GM13977 (cell line): Measurements from ENCODE around the gene OLFM2.

Experiments used
- DNase-seq: peaks from one replicate; pipeline ENCODE4 v3.0.0; 2012; ENCODE audit warnings: low spot score
- in situ Hi-C: fragments of 300-500 bp; cut with MboI; formaldehyde crosslinking; loops from one replicate; pipeline ENCODE4 v1.12.0; 2022; ENCODE audit warnings: low sequenced_read_pairs, low pct_unique_long_range_greater_than_20kb, mixed read lengths, inconsistent platforms; ENCODE audit not compliant: unreplicated experiment
- TF ChIP-seq, protein P1 (sequence below): IDR thresholded peaks from 2 replicates; pipeline ENCODE4 v1.5.1; 2012; ENCODE audit warnings: mild to moderate bottlenecking, control low read depth; ENCODE audit not compliant: insufficient read depth; ENCODE audit errors: extremely low read depth, missing control alignments

OLFM2 gene

DNA sequence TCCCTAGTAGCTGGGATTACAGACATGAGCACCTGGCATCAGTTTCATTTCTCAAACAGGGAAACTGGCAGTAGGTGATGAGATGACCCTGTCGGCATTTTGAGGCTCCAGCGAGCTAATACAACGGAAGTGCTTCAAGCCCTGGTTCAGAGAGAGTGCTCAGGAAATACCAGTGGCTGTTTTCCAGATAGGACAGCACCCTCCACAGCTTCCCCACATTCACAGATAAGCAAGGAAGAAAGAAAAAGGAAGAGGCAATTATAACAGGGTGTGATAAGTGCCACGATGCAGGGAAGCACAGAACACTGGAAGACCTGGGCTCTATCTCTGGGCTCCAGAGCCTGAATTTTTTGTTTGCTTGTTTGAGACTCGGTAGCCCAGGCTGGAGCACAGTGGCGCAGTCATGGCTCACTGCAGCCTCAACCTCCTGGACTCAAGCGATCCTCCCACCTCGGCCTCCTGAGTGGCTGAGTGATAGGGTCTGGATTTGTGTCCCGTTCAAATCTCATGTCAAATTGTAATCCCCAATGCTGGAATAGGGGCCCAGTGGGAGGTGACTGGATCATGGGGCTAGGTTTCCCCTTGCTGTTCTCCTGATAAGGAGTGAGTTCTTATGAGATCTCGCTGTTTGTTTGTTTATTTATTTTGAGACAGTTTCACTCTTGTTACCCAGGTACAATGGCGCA is 57.7 kb downstream of the OLFM2 start:
- no peak for DNase-seq
- in situ Hi-C loops = no loop called here
- TF ChIP-seq, protein P1, sequence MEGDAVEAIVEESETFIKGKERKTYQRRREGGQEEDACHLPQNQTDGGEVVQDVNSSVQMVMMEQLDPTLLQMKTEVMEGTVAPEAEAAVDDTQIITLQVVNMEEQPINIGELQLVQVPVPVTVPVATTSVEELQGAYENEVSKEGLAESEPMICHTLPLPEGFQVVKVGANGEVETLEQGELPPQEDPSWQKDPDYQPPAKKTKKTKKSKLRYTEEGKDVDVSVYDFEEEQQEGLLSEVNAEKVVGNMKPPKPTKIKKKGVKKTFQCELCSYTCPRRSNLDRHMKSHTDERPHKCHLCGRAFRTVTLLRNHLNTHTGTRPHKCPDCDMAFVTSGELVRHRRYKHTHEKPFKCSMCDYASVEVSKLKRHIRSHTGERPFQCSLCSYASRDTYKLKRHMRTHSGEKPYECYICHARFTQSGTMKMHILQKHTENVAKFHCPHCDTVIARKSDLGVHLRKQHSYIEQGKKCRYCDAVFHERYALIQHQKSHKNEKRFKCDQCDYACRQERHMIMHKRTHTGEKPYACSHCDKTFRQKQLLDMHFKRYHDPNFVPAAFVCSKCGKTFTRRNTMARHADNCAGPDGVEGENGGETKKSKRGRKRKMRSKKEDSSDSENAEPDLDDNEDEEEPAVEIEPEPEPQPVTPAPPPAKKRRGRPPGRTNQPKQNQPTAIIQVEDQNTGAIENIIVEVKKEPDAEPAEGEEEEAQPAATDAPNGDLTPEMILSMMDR = no peak

DNA sequence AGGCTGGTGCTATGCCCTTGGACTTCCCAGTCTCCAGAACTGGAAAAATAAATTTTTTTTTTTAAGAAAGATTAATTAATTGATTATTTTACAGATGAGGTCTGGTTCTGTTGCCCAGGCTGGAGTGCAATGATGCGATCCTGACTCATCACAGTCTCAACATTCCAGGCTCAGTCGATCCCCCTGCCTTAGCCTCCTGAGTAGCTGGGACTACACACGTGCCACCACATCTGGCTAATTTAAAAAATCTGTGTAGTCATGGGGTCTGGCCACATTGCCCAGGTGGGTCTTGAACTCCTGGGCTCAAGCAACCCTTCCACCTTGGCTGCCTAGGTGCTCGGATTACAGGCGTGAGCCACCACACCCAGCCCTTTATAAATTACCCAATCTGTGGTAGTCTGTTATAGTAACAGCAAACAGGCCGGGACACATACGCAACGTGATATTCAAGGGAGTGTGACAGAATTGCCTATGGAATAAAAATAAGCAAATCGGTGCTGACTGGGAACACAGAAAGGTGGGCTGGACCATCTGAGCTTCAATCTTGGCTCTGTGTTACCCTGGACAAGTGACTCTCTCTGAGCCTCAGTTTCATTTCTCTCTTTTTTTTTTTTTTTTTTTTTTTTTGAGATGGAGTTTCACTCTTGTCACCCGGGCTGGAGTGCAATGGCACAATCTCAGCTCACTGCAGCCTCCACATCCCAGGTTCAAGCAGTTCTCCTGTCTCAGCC is 58.4 kb downstream of the OLFM2 start:
- in situ Hi-C loops = no loop called here
- TF ChIP-seq, protein P1 = no peak

DNA sequence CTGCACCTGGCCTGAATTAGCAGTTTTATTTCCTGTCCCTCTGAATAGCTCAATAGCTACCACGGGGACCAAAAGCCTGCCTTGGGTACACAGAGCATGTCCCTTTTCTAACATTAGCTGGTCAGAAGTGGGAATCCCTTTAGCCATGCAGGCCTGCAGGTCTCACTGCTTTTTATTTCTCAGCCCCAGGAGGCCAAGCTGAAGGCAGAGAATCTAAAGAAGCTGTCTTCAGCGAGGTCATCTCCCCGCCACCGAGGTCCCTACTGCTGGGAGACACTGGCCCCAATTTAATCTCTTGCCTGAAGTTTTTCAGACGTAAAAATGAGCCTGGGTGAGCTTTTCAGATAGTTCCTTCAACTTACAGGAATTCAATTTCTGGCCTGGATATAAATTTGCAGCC is 60.5 kb downstream of the OLFM2 start:
- in situ Hi-C loops = no loop called here
- TF ChIP-seq, protein P1 = no peak
- DNase-seq = no peak

More for the DNA sequence above, 58.4 kb downstream of the OLFM2 start:
- no peak for DNase-seq

DNA sequence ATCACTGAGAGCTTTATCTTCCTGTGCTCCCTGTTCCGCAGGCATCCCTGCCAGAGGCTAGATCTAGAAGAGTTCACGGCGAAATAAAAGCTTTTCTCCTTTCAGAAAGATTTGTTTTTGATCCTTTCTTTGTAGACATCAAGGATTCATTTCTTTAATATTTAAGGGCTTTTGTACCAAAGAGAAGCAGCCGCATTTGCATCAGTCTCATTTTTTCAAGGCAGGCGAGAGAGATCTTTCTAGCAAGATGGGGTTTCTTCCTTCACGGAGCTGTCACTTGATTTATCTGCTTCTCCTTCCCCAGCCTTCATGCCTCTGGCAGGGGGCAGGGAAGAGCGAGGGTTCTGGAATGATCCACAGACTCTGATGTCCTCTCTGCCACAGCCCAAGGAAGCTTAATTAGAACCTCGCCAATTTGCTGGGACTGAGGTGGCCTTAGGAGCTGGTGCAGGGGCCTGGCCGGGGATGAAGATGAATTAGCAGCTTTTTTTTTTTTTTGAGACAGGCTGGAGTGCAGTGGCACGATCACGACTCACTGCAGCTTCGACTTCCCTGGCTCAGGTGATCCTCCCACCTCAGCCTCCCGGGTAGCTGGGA is 61.2 kb downstream of the OLFM2 start:
- in situ Hi-C loops = no loop called here
- no peak for DNase-seq
- TF ChIP-seq, protein P1 = no peak

DNA sequence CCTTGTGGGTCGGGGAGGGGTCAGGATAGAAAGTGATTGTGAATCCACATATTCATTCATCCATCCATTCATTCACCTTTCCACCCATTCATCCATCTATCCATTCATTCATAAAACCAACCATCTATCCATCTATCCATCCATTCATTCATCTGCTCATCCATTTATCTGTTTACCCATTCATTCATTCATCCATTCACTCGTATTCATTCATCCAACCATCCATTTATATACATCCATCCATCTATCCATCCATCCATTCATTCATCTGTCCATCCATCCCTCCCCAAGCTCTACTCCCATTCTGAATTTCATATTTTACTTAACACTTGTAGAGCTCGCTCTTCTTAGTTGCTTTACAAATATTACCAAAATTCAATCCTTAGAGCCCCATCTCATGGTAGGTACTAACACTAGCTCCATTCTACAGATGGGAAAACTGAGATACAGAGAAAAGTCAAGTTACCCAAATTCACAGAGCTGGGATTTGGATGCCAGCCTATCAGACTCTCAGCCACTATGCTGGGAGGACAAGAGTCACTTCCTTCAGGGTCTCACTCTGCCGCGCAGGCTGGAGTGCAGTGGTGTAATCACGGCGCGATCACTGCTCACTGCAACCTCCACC is 63.6 kb downstream of the OLFM2 start:
- TF ChIP-seq, protein P1 = no peak
- in situ Hi-C loops = no loop called here

DNA sequence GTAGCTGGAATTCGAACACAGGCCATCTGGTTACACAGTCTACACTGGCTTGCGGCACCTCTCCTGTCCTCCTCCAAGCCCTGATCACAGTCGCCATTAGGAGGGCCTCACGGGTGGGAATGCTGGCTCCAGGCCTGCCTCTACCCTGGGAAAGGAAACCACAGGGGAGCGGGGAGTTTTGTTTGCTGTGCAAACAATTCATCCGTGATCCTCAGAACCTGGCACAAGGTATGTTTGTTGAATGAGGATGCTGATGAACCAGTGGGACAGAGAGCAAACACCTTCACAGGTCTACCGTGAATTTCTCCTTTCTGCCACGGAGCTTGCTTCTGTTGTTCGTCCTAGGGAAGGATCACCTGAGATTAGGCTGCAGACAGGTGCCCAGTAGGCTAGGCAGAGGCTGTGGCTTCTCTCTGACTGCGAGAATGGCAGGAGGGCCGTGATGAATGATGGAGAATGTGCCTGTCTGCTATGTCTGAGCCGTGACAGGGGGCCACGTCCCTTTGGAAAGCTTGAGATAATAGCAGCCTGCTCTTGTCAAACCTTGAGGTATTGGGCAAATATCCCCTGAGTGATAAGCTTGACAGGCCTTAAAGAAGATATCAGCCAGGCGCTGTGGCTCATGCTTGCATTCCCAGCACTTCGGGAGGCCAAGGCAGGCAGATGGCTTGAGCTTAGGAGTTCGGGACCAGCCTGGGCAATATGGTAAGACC is 64.5 kb downstream of the OLFM2 start:
- in situ Hi-C loops = no loop called here
- no peak for DNase-seq
- TF ChIP-seq, protein P1 = no peak

More for the DNA sequence above, 63.6 kb downstream of the OLFM2 start:
- DNase-seq = no peak
